ENCODE measurements around the gene ZNF544. TPM values are rescaled to one million over a fixed set of nuclear protein-coding genes. Genes with fewer than 3 reads are reported as not detected.
"Not testable (repeated sequence)": the region's sequence is repeated elsewhere in the genome, so short reads cannot be mapped to it uniquely, and the experiment has no call there.

ZNF544 gene
- total RNA-seq, 2 experiments from 2014 or later, result 32.4 to 35.4 TPM

DNA sequence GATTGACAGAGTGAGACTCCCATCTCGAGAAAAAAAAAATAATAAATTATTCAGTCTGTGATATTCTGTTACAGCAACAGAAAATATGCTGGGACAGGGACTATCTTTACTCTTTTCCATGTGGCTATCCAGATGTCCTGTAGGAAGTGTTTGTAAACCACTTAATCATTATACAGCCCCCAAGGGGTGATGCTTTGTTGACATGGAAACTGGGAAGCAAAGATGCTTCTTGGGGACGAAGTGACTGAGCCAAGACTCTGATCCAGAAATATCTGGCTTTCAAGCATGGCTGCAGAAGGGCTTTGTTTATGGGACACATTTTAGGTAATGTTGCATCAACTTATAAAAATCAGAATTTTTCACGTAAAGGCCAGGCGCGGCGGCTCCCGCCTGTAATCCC is 55.5 kb downstream of the ZNF544 start:
- DNase-seq, result no peak
- H3K4me3 Mint-ChIP-seq, result no peak overlapping the region
- intact Hi-C loops (cut with micrococcal nuclease), result no loop called here
- peaks cover 71% of the 10 kb centered on the region for H3K36me3 Mint-ChIP-seq (ENCODE audit: low read depth)
- CTCF ChIA-PET, result no interaction called here
- H3K9me3 Mint-ChIP-seq, result peaks cover 8% of the 10 kb centered on the region
- H3K4me1 Mint-ChIP-seq (ENCODE audit: low read depth), result peaks cover 20% of the 10 kb centered on the region
- H3K27me3 Mint-ChIP-seq (ENCODE audit: low read depth), result no peaks in the 10 kb centered on the region
- no peak overlapping the region for H3K27ac Mint-ChIP-seq

DNA sequence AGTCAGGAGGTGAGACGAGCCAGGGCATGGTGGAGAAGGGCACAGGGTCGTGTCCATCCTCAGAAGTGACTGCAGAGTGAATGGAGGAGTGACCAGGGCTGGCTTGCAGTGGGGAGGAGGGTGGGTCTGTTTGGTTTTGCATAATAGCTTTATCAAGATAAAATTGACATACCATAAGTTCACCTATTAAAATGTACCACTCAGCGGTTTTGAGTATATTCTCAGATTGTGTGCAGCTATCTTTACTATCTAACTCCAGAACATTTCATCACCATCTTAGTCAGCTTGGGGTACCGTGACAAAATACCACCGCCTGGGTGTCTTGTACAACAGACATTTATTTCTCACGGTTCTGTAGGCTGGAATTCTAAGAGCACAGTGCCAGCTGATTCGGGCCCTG is 63.2 kb downstream of the ZNF544 start:
- no peak for DNase-seq
- Mint-ChIP-seq H3K36me3 (ENCODE audit: low read depth) (peaks cover 96% of the 10 kb centered on the region), H3K9me3 (peaks cover 45% of the 10 kb centered on the region), H3K4me1 (ENCODE audit: low read depth) (no peaks in the 10 kb centered on the region), H3K27me3 (ENCODE audit: low read depth) (no peaks in the 10 kb centered on the region), H3K4me3 (no peak overlapping the region), H3K27ac (no peak overlapping the region)
- CTCF ChIA-PET, result no interaction called here
- intact Hi-C loops (cut with micrococcal nuclease), result no loop called here

DNA sequence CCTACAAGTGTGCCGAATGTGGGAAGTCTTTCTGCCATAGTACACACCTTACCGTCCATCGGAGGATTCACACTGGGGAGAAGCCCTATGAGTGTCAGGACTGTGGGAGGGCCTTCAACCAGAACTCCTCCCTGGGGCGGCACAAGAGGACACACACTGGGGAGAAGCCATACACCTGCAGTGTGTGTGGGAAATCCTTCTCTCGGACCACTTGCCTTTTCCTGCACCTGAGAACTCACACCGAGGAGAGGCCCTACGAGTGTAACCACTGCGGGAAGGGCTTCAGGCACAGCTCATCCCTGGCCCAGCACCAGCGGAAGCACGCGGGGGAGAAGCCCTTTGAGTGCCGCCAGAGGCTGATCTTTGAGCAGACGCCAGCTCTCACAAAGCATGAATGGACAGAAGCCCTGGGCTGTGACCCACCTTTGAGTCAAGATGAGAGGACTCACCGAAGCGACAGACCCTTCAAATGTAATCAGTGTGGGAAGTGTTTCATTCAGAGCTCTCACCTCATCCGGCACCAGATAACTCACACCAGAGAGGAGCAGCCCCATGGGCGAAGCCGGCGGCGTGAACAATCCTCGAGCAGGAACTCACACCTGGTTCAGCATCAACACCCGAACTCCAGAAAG is 66.1 kb downstream of the ZNF544 start:
- CTCF ChIA-PET, result no interaction called here
- Mint-ChIP-seq H3K9me3 (peaks cover 49% of the 10 kb centered on the region), H3K36me3 (ENCODE audit: low read depth) (peaks cover 91% of the 10 kb centered on the region), H3K4me1 (ENCODE audit: low read depth) (no peaks in the 10 kb centered on the region), H3K27ac (no peak overlapping the region), H3K27me3 (ENCODE audit: low read depth) (no peaks in the 10 kb centered on the region), H3K4me3 (no peak overlapping the region)
- intact Hi-C loops (cut with micrococcal nuclease), result no loop called here
- DNase-seq, result no peak

DNA sequence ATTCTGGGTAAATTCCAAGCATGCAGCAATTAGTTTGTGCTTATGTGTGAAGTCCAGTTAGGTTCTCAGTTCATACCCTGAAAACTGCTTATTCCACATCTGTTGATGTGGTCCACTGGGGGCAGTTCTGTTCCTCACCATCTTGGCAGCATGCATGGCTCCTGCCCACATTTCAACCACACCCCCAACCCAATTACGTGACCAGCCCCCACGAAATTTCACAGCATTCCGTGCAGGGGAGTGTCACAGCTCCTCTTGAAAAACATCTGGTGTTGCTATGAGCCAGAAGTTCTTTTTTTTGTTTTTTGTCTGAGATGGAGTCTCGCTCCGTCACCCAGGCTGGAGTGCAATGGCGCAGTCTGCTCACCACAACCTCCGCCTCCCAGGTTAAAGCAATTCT is 67.4 kb downstream of the ZNF544 start:
- DNase-seq, result no peak
- CTCF ChIA-PET, result interaction anchor here (1.1 kb wide), 1 partner anchor 19 kb away, joined by 5 read pairs; no protein-coding TSS in a partner anchor
- peaks cover 92% of the 10 kb centered on the region for H3K36me3 Mint-ChIP-seq (ENCODE audit: low read depth)
- no peak overlapping the region for H3K4me3 Mint-ChIP-seq
- H3K4me1 Mint-ChIP-seq (ENCODE audit: low read depth), result no peaks in the 10 kb centered on the region
- H3K27ac Mint-ChIP-seq, result no peak overlapping the region
- no peaks in the 10 kb centered on the region for H3K27me3 Mint-ChIP-seq (ENCODE audit: low read depth)
- peaks cover 55% of the 10 kb centered on the region for H3K9me3 Mint-ChIP-seq
- intact Hi-C loops (cut with micrococcal nuclease), result no loop called here

DNA sequence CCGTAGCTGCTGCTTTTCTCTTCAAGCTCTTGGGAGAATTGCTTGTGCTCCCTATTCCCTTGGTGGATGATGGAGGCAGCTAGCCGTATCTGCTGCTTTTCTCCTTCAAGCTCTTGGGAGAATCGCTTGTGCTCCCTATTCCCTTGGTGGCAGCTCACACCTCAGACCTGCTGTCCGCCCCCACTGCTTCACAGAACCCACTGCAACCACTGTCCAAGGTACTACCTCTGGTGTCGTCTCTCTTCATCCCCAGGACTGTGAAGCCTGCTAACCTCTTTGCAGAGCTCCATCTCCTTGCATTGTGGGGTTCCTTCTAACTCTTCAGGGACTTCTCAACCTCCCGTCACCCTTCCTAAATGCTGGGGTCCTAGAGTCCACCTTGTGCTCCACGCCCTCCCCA is 71.9 kb downstream of the ZNF544 start:
- intact Hi-C loops (cut with micrococcal nuclease), result no loop called here
- CTCF ChIA-PET, result interaction anchor here (1.1 kb wide), 1 partner anchor 13 kb away, joined by 3 read pairs; no protein-coding TSS in a partner anchor

DNA sequence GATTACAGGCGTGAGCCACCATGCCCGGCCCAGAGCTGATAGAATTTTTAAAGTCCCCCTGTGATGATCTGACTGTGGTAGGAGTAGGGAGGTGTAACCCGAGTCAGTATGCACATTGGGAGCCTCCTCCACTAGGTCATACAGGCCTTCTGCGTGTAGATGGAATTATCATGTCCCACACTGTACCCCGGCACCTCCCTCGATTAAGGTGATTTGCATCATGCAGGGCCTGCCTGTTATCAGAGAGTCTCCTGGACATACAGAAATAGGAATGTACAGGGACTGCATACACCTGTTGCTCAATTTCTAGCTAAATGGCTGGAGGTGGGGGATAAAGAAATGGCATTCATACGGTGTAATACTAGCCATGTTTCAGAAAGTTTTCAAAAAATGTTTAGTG is 75.5 kb downstream of the ZNF544 start:
- intact Hi-C loops (cut with micrococcal nuclease), result no loop called here
- peaks cover 13% of the 10 kb centered on the region for H3K9me3 Mint-ChIP-seq

More for the DNA sequence above, 71.9 kb downstream of the ZNF544 start:
- no peak for DNase-seq
- Mint-ChIP-seq H3K27ac (no peak overlapping the region), H3K27me3 (ENCODE audit: low read depth) (no peaks in the 10 kb centered on the region), H3K9me3 (peaks cover 21% of the 10 kb centered on the region), H3K4me1 (ENCODE audit: low read depth) (peaks cover 14% of the 10 kb centered on the region), H3K36me3 (ENCODE audit: low read depth) (peaks cover 66% of the 10 kb centered on the region), H3K4me3 (no peak overlapping the region)

DNA sequence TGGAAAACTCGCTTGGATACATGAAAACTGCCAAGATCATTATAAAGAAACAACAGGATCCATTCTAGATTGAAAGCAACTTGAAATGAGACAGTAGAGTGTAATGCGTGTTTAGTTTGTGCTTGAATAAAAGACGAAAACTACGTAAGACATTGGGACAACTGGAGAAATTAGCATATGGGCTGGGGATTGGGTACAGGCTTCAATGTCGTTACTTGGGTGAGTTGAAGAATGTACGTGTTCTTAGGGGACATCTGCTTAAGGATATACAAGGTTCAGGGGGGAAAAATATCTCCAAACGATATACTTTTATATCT is 76.0 kb downstream of the ZNF544 start:
- Mint-ChIP-seq H3K4me3 (peak overlapping the region; percentile 100), H3K4me1 (ENCODE audit: low read depth) (peaks cover 46% of the 10 kb centered on the region), H3K27ac (peak overlapping the region; percentile 99), H3K36me3 (ENCODE audit: low read depth) (peaks cover 68% of the 10 kb centered on the region), H3K9me3 (peaks cover 13% of the 10 kb centered on the region), H3K27me3 (ENCODE audit: low read depth) (no peaks in the 10 kb centered on the region)
- DNase-seq, result no peak
- CTCF ChIA-PET, result no interaction called here
- intact Hi-C loops (cut with micrococcal nuclease), result loop anchor here (1.0 kb wide), 9 partner anchors 22 to 827 kb away; partner anchors contain the start of genes TRIM28, ZNF274, ZNF584 and ZNF772

More for the DNA sequence above, 75.5 kb downstream of the ZNF544 start:
- CTCF ChIA-PET, result no interaction called here
- Mint-ChIP-seq H3K4me3 (peak overlapping the region; percentile 100), H3K36me3 (ENCODE audit: low read depth) (peaks cover 66% of the 10 kb centered on the region), H3K4me1 (ENCODE audit: low read depth) (peaks cover 46% of the 10 kb centered on the region), H3K27ac (no peak overlapping the region), H3K27me3 (ENCODE audit: low read depth) (no peaks in the 10 kb centered on the region)
- no peak for DNase-seq

DNA sequence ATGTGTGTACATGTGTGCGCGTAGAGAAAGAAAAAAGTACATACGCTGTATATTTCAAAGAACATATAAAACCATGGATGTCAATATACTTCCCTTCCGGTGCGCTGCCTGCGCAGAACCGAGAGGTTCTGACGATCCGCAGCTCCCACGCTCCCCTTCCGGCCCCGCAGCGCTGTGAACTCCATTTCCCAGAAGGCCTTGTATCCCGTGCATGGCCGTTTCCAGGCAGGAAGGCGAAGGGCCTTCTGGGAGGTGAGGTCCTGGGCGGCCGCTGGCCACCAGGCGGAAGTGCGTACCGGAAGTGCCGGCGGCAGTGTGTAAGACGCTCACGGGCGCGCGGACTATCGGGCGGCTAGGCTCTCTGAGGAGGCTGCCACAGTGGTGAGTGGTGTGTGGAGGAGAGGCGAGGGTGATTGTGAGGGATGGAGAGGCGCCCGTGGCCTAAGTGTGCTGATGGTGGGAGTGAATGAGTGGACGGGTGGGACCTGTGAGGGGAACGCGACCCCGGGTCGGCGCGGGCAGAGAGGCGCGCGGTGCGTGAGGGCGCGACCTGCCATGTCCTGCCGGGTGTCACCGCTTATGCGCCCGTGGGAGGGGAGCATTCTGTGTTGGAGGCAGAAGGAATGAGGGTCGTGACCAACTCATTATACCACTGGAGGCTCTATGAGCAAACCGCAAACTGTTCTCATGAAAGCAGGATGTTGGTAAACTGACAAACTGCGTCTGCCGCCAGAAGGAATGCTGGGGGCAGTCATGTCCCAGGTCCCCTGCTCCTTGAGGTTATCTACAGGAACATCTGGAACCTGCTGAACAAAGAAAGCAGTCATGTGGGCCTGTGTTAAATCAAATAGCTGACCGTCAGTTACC is 76.6 kb downstream of the ZNF544 start, which contains the start of gene ERVK3-1:
TSS of gene ERVK3-1 (plus strand) at position 313 of the 867 bp plus-strand sequence. CDS start 6,792 bp downstream, outside the sequence.
- peak within 1 kb of the TSS; percentile 99 for H3K27ac Mint-ChIP-seq
- peaks cover 46% of the 10 kb centered on the region for H3K4me1 Mint-ChIP-seq (ENCODE audit: low read depth)
- H3K36me3 Mint-ChIP-seq (ENCODE audit: low read depth), result peaks cover 68% of the 10 kb centered on the region
- CTCF ChIA-PET, result interaction anchor here (1.6 kb wide), 1 partner anchor 76 kb away, joined by 5 read pairs; the partner anchor contains the start of gene ZNF544
- peak within 1 kb of the TSS; percentile 100 for H3K4me3 Mint-ChIP-seq
- H3K27me3 Mint-ChIP-seq (ENCODE audit: low read depth), result no peaks in the 10 kb centered on the region
- DNase-seq, result peak; percentile 95
- intact Hi-C loops (cut with micrococcal nuclease), result loop anchor here (1.0 kb wide), 9 partner anchors 21 to 828 kb away; partner anchors contain the start of genes TRIM28, ZNF274, ZNF584 and ZNF772
- peaks cover 13% of the 10 kb centered on the region for H3K9me3 Mint-ChIP-seq

DNA sequence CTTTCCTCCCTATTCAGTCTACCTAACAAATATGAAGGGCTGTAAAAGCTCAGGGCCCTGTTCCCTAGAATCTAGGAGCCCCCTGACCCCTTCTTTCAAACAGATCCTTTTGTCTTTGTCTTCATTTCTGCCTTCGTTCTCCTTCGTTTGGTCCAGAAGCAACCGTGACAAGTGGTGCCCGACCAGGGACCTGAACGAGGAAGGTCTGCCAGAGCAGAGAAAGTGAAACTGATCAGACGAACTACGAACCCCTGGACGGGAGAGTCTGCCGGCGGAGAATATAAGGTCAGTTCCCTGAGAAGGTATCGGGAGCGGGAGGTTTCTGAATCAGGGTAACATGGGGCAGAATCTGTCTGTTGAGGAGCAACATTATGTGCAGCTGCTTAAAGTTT is 77.2 kb downstream of the ZNF544 start:
- CTCF ChIA-PET, result interaction anchor here (1.0 to 1.6 kb wide), 2 partner anchors 77 to 124 kb away, joined by 4 to 5 read pairs; partner anchors contain the start of gene ZNF544
- intact Hi-C loops (cut with micrococcal nuclease), result loop anchor here (1.0 kb wide), 9 partner anchors 20 to 829 kb away; partner anchors contain the start of genes TRIM28, ZNF274, ZNF584 and ZNF772
- H3K4me3 Mint-ChIP-seq, result peak overlapping the region; percentile 100
- peaks cover 63% of the 10 kb centered on the region for H3K36me3 Mint-ChIP-seq (ENCODE audit: low read depth)
- no peak for DNase-seq
- no peaks in the 10 kb centered on the region for H3K27me3 Mint-ChIP-seq (ENCODE audit: low read depth)
- peak overlapping the region; percentile 99 for H3K27ac Mint-ChIP-seq
- H3K9me3 Mint-ChIP-seq, result peaks cover 9% of the 10 kb centered on the region
- peaks cover 46% of the 10 kb centered on the region for H3K4me1 Mint-ChIP-seq (ENCODE audit: low read depth)

DNA sequence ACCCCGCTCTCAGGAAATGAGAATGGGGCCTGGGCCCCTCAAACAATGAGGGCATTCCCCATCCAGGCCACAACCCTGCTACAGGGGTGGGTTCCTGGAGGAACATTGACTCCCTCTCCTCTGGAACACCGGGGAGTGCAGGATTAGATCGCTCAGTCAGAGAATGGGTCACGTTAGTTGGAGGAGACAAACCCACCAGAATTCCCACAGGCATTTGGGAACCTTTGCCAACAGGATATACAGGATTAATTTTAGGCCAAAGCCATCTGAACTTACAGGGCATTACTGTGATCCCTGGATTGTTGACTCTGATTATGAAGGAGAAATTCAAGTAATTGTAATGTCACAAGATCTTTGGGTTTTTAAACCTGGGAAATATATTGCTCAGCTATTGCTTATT is 79.0 kb downstream of the ZNF544 start:
- Mint-ChIP-seq H3K36me3 (ENCODE audit: low read depth) (peaks cover 65% of the 10 kb centered on the region), H3K27me3 (ENCODE audit: low read depth) (no peaks in the 10 kb centered on the region), H3K4me3 (no peak overlapping the region), H3K27ac (no peak overlapping the region), H3K9me3 (peaks cover 6% of the 10 kb centered on the region), H3K4me1 (ENCODE audit: low read depth) (peaks cover 46% of the 10 kb centered on the region)
- no peak for DNase-seq
- CTCF ChIA-PET, result interaction anchor here (0.6 kb wide), 1 partner anchor 179 kb away, joined by 3 read pairs; no protein-coding TSS in a partner anchor
- intact Hi-C loops (cut with micrococcal nuclease), result no loop called here

DNA sequence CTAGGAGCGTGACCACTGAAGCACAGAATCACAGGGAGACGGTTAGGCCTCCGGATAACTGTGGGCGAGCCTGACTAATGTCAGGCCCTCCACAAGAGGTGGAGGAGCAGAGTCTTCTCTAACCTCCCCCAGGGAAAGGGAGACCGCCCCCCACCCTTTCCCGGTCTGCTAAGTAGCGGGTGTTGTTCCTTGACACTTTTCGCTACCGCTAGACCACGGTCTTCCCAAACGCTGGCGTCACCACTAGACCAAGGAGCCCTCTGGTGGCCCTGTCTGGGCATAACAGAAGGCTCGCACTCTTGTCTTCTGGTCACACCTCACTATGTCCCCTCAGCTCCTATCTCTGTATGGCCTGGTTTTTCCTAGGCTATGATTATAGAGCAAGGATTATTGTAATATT is 82.0 kb downstream of the ZNF544 start:
- DNase-seq, result peak; percentile 33
- intact Hi-C loops (cut with micrococcal nuclease), result not testable (repeated sequence)
- CTCF ChIA-PET, result interaction anchor here (0.6 to 1.0 kb wide), 2 partner anchors 11 to 86 kb away, joined by 3 read pairs; no protein-coding TSS in a partner anchor

DNA sequence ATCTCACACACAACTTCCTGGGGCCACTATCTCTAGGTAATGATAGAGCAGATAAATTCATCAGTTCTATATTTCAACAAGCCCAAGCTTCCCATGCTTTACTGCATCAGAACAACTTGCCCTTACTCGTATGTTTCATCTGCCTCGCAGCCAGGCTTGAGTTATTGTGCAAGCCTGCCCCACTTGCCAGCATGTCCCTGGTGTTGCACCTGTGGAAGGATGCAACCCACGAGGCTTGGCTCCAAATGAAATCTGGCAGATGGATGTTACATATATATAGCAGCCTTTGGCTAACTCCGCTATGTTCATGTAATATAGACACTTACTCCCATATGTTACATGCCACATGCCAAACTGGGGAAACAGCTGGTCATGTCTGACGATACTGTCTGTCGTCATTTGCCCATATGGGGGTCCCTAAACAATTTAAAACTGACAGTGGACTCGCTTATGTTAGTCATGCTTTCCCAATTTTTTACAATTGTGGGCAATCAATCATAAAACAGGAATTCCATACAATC is 82.7 kb downstream of the ZNF544 start:
- intact Hi-C loops (cut with micrococcal nuclease), result no loop called here
- no peak for DNase-seq
- H3K4me1 Mint-ChIP-seq (ENCODE audit: low read depth), result peaks cover 24% of the 10 kb centered on the region
- peaks cover 4% of the 10 kb centered on the region for H3K9me3 Mint-ChIP-seq
- H3K27me3 Mint-ChIP-seq (ENCODE audit: low read depth), result no peaks in the 10 kb centered on the region
- CTCF ChIA-PET, result interaction anchor here (0.6 to 1.0 kb wide), 2 partner anchors 10 to 87 kb away, joined by 3 read pairs; no protein-coding TSS in a partner anchor
- no peak overlapping the region for H3K27ac Mint-ChIP-seq
- H3K36me3 Mint-ChIP-seq (ENCODE audit: low read depth), result peaks cover 82% of the 10 kb centered on the region
- H3K4me3 Mint-ChIP-seq, result no peak overlapping the region

More for the DNA sequence above, 82.0 kb downstream of the ZNF544 start:
- Mint-ChIP-seq H3K36me3 (ENCODE audit: low read depth) (peaks cover 82% of the 10 kb centered on the region), H3K4me1 (ENCODE audit: low read depth) (peaks cover 32% of the 10 kb centered on the region)
- not testable (repeated sequence) for H3K27me3 Mint-ChIP-seq (ENCODE audit: low read depth); H3K4me3 Mint-ChIP-seq; H3K9me3 Mint-ChIP-seq; H3K27ac Mint-ChIP-seq
